ENCODE results near the gene BCKDHA.

The BCKDHA gene

GRCh38 chr19:41409288-41409687 lies 11.7 kb downstream of the BCKDHA start:
- POLR2A ChIA-PET = interaction anchor here (1.9 kb wide), 1 partner anchor 10 kb away, joined by 8 read pairs; no protein-coding TSS in a partner anchor

GRCh38 chr19:41410336-41411054 lies 12.9 kb downstream of the BCKDHA start:
- DNase-seq (ENCODE audit: extremely low spot score) = no peak
- ChIA-PET CTCF (no interaction called here), POLR2A (interaction anchor here (1.0 kb wide), 1 partner anchor 29 kb away, joined by 3 read pairs; the partner anchor contains the start of gene DMAC2)
- TF ChIP-seq SP1 (IDR thresholded peaks at IDR 0.05) (no peak), BHLHE40 (IDR thresholded peaks at IDR 0.05; ENCODE audit: borderline replicate concordance) (no peak), CTBP1 (IDR thresholded peaks at IDR 0.05; ENCODE audit: borderline replicate concordance) (no peak), TARDBP (IDR thresholded peaks at IDR 0.05) (no peak), LEF1 (IDR thresholded peaks at IDR 0.05; ENCODE audit: borderline replicate concordance) (no peak), FOXM1 (IDR thresholded peaks at IDR 0.05; ENCODE audit: borderline replicate concordance) (no peak), SUZ12 (IDR thresholded peaks at IDR 0.05) (no peak), ZNF384 (IDR thresholded peaks at IDR 0.05) (no peak), PKNOX1 (IDR thresholded peaks at IDR 0.05) (no peak), FOXA1 (IDR thresholded peaks at IDR 0.05) (no peak), FOXK2 (IDR thresholded peaks at IDR 0.05) (no peak), L3MBTL2 (conservative IDR thresholded peaks at IDR 0.05) (no peak), NFRKB (IDR thresholded peaks at IDR 0.05) (no peak), HDGF (IDR thresholded peaks at IDR 0.05; ENCODE audit: borderline replicate concordance) (no peak), ARNT (IDR thresholded peaks at IDR 0.05) (no peak)

More at GRCh38 chr19:41409288-41409687, 11.7 kb downstream of the BCKDHA start:
- CTCF ChIA-PET = interaction anchor here (0.6 to 1.4 kb wide), 2 partner anchors 30 to 158 kb away, joined by 3 read pairs; partner anchors contain the start of gene DMAC2
- no peak for DNase-seq (ENCODE audit: extremely low spot score)
- no peak for TF ChIP-seq FOXA1 (IDR thresholded peaks at IDR 0.05)
- no peak for TF ChIP-seq FOXK2 (IDR thresholded peaks at IDR 0.05)
- TF ChIP-seq HDGF (IDR thresholded peaks at IDR 0.05; ENCODE audit: borderline replicate concordance) = no peak
- TF ChIP-seq BHLHE40 (IDR thresholded peaks at IDR 0.05; ENCODE audit: borderline replicate concordance) = no peak

- TF ChIP-seq TARDBP (IDR thresholded peaks at IDR 0.05) (no peak), SUZ12 (IDR thresholded peaks at IDR 0.05) (no peak)
- no peak for DNase-seq (ENCODE audit: extremely low spot score)
- ChIA-PET CTCF (no interaction called here), POLR2A (no interaction called here)
Observed at GRCh38 chr19:41411100-41411967, 13.7 kb downstream of the BCKDHA start.

GRCh38 chr19:41411968-41412265 lies 14.3 kb downstream of the BCKDHA start:
- DNase-seq (ENCODE audit: extremely low spot score) = no peak
- ChIA-PET POLR2A (no interaction called here), CTCF (no interaction called here)
- TF ChIP-seq ZNF384 (IDR thresholded peaks at IDR 0.05) (no peak), HDGF (IDR thresholded peaks at IDR 0.05; ENCODE audit: borderline replicate concordance) (no peak), SP1 (IDR thresholded peaks at IDR 0.05) (no peak), NFRKB (IDR thresholded peaks at IDR 0.05) (no peak), LEF1 (IDR thresholded peaks at IDR 0.05; ENCODE audit: borderline replicate concordance) (no peak), ARNT (IDR thresholded peaks at IDR 0.05) (no peak)

- ChIA-PET POLR2A (no interaction called here), CTCF (no interaction called here)
- TF ChIP-seq SP1 (IDR thresholded peaks at IDR 0.05) (no peak), PKNOX1 (IDR thresholded peaks at IDR 0.05) (no peak), FOXM1 (IDR thresholded peaks at IDR 0.05; ENCODE audit: borderline replicate concordance) (no peak), BHLHE40 (IDR thresholded peaks at IDR 0.05; ENCODE audit: borderline replicate concordance) (no peak), CTBP1 (IDR thresholded peaks at IDR 0.05; ENCODE audit: borderline replicate concordance) (no peak), LEF1 (IDR thresholded peaks at IDR 0.05; ENCODE audit: borderline replicate concordance) (no peak), ZNF384 (IDR thresholded peaks at IDR 0.05) (no peak), FOXK2 (IDR thresholded peaks at IDR 0.05) (no peak), ELF4 (IDR thresholded peaks at IDR 0.05) (no peak), ARNT (IDR thresholded peaks at IDR 0.05) (no peak), FOXA1 (IDR thresholded peaks at IDR 0.05) (no peak), L3MBTL2 (conservative IDR thresholded peaks at IDR 0.05) (no peak), SUZ12 (IDR thresholded peaks at IDR 0.05) (no peak), NFRKB (IDR thresholded peaks at IDR 0.05) (no peak), TARDBP (IDR thresholded peaks at IDR 0.05) (no peak), HDGF (IDR thresholded peaks at IDR 0.05; ENCODE audit: borderline replicate concordance) (no peak)
- no peak for DNase-seq (ENCODE audit: extremely low spot score)
Observed at GRCh38 chr19:41412953-41413352, 15.3 kb downstream of the BCKDHA start.

GRCh38 chr19:41413947-41414346 lies 16.3 kb downstream of the BCKDHA start:
- no peak for DNase-seq (ENCODE audit: extremely low spot score)
- ChIA-PET CTCF (no interaction called here), POLR2A (interaction anchor here (1.0 kb wide), 1 partner anchor 25 kb away, joined by 3 read pairs; no protein-coding TSS in a partner anchor)
- no peak for TF ChIP-seq SUZ12 (IDR thresholded peaks at IDR 0.05)
- no peak for TF ChIP-seq ELF4 (IDR thresholded peaks at IDR 0.05)
- no peak for TF ChIP-seq LEF1 (IDR thresholded peaks at IDR 0.05; ENCODE audit: borderline replicate concordance)
- no peak for TF ChIP-seq L3MBTL2 (conservative IDR thresholded peaks at IDR 0.05)
- no peak for TF ChIP-seq FOXK2 (IDR thresholded peaks at IDR 0.05)
- no peak for TF ChIP-seq SP1 (IDR thresholded peaks at IDR 0.05)
- TF ChIP-seq FOXM1 (IDR thresholded peaks at IDR 0.05; ENCODE audit: borderline replicate concordance) = no peak
- no peak for TF ChIP-seq ARNT (IDR thresholded peaks at IDR 0.05)
- TF ChIP-seq TARDBP (IDR thresholded peaks at IDR 0.05) = no peak
- TF ChIP-seq BHLHE40 (IDR thresholded peaks at IDR 0.05; ENCODE audit: borderline replicate concordance) = no peak
- TF ChIP-seq CTBP1 (IDR thresholded peaks at IDR 0.05; ENCODE audit: borderline replicate concordance) = no peak
- no peak for TF ChIP-seq ZNF384 (IDR thresholded peaks at IDR 0.05)
